GM11168 (cell line): Measurements from ENCODE around the gene ADAMTSL1.

Experiments used
- in situ Hi-C: fragments of 300-500 bp; cut with MboI; formaldehyde crosslinking; loops from one replicate; pipeline ENCODE4 v1.12.0; 2022; ENCODE audit warnings: low sequenced_read_pairs; ENCODE audit not compliant: unreplicated experiment

Gene ADAMTSL1

DNA sequence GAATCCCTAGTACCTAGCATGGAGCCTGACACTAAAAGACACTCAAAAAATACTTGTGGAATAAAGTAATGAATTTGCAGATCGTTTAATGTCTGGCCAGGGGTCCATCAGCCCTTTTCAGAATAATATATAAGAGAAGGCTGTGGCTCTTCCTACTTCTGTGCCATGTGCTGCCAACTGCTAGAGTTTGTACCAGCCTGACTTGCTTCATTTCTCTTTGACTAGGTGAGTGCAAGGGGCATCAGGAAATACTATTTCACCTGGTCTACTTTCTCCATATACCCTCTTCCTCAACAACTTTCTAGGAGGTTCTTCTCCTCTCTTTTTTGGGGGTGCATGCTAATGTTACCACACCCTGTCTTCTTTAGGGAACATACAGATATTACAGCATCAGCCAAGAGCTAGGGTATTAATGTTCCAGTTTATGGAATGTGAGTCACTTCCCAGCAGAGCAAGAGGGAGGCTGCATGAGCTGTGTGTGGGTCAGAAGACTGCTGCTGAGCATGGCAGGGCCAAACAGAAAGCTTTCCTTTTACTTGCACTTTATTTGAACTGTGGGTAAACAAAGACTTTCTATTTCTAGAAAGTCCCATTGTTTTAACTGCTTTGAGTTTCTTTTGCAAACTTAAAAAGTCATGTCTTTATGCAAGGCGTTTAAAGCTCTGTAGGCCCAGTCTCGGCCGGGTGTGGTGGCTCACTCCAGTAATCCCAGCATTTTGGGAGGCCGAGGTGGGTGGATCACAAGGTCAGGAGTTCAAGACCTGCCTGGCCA, 158.9 kb downstream of the ADAMTSL1 start:
- in situ Hi-C loops = no loop called here

DNA sequence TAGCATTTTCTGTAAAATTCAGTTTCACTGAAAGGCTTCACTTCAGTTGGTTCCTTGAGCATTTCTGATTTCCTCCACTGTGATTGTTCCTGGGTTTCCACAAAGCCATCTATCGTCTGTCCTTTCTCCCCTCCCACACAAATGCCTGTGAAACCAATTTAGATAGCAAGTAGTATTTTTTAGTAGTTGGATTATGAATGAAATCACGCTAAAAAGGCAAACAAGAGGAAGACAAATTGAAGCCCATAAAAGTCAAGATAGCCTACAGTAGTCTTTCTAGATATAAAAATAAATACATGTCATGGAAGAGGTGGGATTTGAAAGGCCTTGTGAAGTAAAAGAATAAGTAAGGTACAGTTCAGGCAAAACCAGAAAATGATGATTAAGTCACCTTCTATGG, 162.8 kb downstream of the ADAMTSL1 start:
- in situ Hi-C loops = no loop called here

DNA sequence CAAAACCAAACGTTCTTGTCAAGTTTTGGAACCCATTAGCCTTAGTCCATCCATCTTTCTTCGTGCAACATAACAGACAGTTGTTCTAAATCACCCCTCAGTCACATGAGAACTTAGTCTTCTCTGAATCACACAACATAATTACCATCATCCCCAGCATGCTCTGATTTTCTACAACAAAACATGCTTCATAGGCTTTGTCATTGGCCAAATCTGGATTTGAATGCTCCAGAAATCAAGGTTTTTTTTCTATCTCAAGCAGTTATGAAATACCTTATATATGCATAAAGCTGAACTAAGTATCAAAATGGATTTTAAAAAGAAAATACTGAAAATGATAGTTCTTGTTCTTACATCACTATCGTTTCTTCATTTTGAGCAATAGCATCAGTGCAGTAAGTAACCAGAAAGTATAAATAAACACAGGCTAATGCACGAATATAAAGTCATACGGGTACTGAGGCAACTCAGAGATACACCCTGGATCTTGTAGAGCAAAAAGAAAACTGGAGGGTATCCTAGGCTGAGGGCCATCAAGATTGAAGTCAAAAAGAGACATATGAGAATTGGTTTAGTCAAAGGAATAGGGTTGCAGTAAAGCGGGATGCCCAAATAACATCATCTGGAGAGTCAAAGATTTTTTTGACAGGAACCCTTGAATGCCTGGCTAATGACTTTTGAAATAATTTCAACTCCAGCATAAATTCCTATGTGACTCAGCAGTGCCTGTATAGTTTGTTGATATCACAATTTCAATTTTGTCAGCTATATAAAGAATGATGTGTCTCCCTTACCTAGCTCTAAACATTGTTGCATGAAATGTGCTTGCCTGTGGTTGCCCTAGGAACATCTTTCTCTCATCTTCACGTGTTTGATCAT, 164.7 kb downstream of the ADAMTSL1 start:
- in situ Hi-C loops = no loop called here

DNA sequence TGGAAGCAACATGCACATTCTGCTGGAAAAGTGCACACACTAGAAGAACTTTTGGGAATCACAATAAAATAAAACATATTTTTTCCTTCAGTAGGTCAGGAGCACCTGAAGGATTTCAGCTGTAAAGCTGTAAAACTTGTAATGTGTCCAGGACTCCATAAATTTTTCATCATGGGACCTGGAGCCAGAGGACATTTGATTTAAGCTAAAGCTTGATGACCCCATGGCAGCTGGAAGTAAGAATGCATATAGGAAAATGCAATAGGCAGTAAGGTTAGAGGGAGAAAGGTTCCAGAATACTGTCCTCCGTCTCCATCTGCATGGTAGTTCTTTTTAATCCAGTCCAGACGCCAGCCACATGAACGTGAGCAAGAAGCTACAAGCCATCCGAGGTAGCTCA, 166.0 kb downstream of the ADAMTSL1 start:
- in situ Hi-C loops = no loop called here

DNA sequence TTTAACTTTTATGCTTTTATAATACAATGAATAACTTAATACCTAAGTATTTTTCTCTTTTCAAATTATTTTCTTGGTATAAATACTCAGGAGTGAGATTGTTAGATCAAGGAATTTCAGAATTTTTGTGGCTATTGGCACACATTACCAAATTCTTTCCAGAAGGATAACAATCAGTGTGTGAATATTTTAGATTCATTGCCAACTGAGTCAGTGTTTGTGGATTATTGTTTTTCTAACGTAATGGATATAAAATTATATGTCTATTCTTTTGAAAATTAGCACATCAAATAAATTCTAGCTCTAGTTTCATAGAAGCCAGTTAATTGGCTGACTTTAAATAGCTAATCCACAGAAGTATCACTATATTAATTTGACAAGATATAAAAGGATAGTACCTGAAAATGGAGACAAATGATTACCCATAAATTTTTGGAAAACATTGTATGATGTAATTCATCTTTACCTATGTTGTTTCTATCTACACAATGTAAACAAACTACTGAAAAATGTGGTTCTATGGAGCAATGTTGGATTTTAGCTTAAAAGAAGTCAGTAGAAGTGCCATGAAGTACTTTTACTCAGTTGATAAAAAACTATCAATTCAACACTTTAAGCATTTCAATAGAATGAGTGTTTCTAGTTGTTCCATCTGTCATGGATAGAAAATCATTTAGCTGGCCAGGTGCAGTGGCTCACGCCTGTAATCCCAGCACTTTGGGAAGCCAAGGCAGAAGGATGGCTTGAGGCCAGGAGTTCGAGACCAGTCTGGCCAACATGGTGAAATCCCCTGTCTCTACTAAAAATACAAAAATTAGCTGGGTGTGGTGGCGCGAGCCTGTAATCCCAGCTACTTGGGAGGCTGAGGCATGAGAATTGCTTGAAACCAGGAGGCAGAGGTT, 185.1 kb downstream of the ADAMTSL1 start:
- in situ Hi-C loops = no loop called here

DNA sequence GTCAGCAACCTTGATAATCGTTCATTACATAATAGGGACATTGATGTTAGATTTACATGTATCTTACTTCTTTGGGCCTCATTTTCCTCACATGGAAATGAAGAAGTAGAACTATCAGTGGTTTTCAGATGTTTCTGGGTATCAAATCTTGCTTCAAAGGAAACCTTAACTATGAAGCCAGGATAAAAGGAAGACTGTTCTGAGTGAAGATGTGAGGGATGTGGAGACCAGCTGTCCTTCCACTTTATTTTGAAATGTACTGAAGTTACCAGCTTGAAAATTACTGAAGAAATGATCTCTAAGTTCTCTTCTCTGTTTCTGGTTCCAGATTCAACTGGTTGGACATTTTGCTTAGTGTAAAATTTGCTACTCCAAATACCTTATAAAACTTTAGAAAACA, 186.0 kb downstream of the ADAMTSL1 start:
- in situ Hi-C loops = no loop called here

DNA sequence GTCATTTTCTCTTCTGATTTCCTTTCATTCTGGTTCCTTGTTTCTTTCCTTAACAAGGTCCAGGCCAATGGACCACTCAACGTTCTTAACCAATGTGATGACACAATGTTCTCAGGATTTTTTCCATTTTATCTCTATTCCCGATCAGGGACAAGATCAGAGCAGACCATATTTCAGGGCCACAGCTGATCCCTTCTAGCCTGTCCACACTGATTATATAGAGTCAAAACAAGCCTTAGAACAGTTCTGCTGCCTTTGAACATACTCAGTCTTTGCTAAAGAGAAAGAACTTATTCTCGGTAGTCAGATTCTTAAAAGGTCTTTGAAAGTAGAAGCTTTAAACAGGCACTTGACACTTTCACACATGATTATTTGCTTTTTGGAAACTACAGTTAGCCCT, 188.4 kb downstream of the ADAMTSL1 start:
- in situ Hi-C loops = no loop called here

DNA sequence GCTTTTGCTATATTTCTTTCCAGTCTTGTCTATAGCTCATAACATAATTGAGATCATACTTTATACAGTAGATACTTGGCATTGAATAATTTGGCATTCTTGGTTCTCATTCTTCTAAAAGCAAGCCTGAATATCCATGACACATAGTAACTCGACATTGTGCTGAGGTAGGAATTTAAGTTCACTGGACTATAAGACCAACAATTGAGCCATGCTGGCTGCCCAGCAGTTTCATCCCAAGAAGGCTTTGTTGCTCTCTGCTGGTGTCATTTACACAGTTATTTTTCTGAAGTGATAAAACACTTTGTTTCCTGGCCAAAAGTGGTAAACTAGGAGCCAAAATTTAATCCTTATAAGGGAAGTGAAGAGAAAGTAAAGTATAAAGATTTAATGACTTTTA, 192.0 kb downstream of the ADAMTSL1 start:
- in situ Hi-C loops = no loop called here

DNA sequence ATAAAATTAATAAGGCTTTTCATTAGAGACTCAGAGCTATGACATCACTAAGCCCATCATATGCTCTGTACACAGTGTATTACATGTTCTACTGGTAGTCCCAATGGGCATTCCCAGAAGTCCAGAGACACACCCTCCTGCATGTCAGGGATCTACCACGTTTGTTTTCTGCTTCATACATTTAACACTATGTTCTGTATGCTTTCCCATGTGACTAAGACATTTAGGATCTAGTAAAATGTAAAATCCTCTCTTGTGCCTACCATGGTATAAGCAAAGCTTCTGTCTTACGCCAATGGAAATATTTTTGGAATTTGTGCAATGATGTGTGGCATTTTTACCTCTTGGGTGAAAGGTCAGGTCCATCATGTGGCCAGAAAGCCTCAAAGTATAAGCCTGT, 192.4 kb downstream of the ADAMTSL1 start:
- in situ Hi-C loops = no loop called here

DNA sequence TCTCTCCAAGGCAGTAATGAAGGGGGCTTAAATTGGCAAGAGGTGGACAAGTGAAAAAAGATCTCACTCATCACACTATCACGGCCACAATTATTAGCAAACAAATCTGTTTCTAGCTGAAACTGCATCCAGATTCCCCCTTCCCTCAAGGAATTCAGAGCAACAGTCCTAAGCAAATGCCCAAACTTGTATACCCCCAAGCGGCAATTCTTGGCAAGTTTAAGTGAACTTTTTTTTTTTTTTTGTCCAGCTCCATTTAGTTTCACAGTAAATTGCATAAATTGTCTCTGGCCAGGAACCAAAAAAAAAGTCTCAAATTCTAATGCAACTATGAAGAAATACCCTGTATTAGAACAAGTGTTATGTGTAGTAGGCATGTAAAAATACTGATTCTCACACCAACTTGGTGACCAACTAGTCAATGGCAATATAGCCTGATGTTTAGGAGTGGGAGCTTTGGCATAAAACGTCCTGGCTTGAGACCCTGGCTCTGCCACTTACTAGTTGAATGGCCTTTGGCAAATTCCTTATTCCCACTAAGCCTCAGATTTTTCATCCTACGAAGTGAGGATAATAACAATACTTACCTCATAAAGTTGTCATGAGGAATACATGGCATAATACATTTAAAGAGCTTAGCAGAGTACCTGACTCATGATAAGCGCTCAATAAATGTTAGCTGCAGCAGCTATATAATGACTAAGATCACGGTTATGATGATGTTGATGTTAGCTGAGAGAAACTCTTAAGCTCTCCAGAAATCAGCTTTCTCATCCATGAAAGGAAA, 193.2 kb downstream of the ADAMTSL1 start:
- in situ Hi-C loops = no loop called here

DNA sequence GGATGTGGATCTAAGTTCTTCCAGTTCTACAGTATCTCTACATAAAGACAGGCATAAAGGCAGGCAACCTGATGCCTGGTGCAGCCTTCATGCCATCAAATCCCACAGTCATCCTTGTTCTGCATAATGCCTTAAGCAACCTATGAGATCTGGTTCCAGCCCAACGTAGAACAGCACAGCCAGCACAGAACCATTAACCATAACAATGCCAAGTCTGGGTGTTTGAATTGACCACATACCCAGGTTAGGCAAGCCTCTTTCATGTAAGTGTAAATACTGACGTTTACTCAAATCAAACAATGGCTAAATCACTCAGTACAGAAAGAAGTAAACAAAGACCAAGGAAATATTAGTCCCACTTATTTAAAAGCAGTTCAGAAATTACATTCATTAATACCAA, 195.0 kb downstream of the ADAMTSL1 start:
- in situ Hi-C loops = no loop called here

DNA sequence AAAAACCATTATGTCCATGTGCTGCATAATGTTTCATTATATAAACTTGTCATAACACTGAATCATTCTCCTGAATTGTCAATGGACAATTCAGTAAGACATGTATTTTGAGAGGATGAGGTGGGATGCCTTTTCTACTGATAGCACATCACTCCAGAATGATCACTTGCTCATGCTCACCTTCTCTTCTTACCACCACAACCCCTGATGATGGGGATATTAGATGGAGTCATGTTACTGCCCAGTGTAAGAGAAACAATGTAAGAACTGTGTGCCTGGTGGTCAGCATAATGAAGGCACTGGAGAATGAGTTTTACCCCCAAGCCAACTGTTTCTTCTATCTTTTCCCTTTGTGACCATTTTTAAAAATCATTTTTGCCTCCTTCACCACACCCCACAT, 198.8 kb downstream of the ADAMTSL1 start:
- in situ Hi-C loops = no loop called here

DNA sequence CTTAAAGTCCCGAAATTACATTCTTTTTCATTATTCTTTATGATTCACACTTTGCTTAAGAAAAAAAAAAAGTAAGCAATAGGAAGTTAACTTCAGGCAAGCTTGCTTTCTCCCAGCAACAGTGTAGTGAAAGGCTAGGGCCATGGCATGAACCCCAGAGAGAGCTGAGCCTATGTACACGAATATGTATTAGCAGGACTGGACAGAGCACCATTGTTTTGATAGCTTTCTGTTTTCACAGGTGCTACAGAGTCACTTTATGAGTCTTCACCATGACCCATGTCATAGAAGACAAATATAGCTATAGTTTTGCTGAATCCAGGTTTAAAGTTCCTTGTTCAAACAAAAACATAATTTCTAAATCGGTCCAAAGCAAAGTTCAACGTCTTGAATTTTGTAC, 199.2 kb downstream of the ADAMTSL1 start:
- in situ Hi-C loops = no loop called here

DNA sequence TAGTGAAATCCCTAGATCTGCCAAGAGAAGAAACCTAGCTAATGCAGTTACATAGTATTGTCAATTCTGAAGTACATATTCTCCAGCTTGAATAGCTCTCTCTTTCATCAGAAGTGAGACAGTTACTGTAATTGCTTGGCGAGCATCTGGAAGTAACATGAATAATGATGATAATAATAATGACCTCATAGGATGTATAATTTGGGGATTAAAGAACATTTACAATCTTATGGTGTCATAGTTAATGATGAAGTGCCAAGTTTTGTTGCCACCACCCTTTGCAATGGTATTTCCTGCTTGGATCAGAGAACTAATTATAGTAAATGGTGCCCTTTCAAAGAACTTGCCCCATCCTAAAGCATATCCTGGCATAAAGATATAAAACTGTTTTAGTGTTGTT, 201.4 kb downstream of the ADAMTSL1 start:
- in situ Hi-C loops = no loop called here

DNA sequence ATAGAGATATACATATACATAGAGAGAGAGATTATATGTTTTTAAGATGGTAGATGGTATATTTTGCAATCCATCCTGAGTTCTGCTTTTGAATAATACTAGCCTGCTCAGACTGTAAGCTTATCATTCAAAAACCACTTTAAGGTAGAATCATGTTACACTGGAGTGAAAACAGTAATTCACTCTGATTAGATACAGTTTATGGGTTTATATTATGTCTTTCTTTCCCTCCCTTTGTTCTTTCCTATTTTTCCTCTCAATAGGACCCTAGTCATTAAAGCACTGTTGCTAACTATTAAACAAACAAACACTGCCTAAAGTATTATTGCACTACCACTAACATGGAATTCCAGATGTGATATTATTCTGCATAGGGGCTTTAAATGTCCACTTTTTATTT, 202.0 kb downstream of the ADAMTSL1 start:
- in situ Hi-C loops = no loop called here

DNA sequence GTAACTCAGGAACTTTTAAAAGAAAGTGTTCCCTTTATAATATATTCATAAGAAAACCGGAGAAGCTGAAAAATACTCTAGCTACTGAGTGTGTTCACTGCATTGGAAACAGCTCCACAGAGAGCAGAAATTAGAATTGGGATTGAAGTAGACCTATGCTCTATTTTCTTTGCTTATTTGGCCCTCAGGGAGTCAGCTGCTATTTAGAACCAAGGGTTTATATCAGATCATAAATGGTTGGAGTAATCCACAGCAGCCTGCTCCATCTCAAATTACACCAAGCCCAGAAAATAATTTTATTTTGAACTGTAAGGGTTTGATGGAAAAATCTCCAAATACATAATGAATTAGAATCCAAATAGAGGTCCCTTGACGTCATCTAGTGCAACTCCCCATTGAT, 202.6 kb downstream of the ADAMTSL1 start:
- in situ Hi-C loops = no loop called here

DNA sequence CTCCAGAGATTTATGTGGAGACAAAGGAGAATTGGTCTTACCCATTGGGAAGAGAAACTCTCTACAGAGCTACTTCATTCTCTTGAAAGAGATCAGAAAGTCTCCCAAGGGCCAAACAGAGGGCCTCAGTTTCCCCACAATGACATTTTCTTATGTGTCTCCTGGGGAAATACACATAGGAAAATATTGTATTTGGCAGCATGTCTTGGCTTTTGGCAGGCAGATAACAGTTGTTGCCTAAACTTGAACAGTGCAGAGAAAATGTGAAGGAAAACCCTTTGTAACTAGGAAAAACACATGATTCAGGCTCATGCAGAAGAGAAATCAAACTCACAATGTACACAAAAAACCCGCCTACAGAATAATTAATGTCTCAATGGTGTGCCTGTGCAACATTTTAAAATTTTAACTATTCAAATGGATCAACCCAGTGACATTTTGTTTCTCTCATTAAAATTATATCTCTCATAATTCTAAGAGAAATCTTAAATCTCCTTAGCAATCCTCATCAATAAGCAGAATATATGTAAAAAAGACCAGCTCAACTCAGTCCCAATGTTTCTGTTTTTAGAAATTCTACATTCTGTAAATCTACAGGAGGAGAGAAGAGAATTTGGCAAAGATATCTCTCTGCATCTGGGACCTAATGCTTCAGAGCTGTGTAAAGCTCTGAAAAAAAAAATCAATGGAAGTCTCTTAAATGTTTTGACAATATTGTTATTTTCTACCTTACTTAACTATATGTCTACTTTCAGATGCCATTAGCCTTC, 205.1 kb downstream of the ADAMTSL1 start:
- in situ Hi-C loops = no loop called here

DNA sequence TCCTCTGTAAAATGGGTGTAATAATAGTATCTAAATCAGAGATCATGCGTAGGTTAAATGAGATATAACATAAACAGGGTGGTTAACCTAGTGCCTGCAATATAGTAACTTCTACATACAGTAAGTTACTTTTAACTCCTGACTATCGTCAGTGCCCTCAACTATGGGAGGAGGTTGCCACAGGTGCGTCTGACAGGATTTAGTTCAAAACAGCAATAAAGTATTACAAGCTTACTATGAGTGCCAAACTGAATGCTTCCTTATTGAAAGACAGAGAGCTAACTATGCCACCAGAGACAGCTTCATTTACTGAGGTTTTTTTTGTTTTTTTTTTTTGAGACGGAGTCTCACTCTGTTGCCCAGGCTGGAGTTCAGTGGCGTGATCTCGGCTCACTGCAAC, 209.0 kb downstream of the ADAMTSL1 start:
- in situ Hi-C loops = no loop called here

DNA sequence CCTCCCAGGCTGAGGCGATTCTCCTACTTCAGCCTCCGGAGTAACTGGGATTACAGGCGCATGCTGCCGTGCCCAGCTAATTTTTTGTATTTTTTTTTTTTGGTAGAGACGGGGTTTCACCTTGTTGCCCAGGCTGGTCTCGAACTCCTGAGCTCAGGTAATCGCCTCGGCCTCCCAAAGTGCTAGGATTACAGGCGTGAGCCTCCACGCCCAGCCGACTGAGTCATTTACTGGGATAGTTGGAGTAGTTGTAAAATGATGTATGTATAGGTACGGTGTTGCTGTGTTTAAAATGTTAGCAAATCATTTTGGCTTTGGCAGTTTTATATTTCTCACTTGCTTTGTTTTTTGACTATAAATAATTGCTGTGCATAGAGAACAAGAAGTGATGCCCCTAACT, 209.4 kb downstream of the ADAMTSL1 start:
- in situ Hi-C loops = no loop called here
